HFF-Myc (cell line): ENCODE results near the gene TAS1R2.

Source experiments
- DNase-seq: peaks from one replicate; pipeline ENCODE4 v3.0.0-alpha.2; 2011; ENCODE audit warnings: low read depth; ENCODE audit errors: extremely low read depth
- H3K4me3 ChIP-seq: replicated peaks from 2 replicates; pipeline ENCODE4 v1.5.1; 2011; ENCODE audit warnings: low read depth, mild to moderate bottlenecking, control low read depth, low read length
- CTCF ChIP-seq: IDR thresholded peaks from 2 replicates; pipeline ENCODE4 v1.5.1; 2012; ENCODE audit warnings: mild to moderate bottlenecking, low read depth, low read length, control low read depth; ENCODE audit errors: missing control alignments

The TAS1R2 gene

GRCh38 chr1:18798946-18799345, 60.5 kb downstream of the TAS1R2 start:
- no peak for DNase-seq
- TF ChIP-seq CTCF = no peak
- H3K4me3 ChIP-seq = no peak overlapping the region

GRCh38 chr1:18798533-18798932, 60.9 kb downstream of the TAS1R2 start:
- TF ChIP-seq CTCF = no peak
- no peak for DNase-seq
- H3K4me3 ChIP-seq = no peak overlapping the region

GRCh38 chr1:18796950-18797349, 62.5 kb downstream of the TAS1R2 start:
- no peak for TF ChIP-seq CTCF
- no peak overlapping the region for H3K4me3 ChIP-seq
- no peak for DNase-seq

GRCh38 chr1:18795002-18795689, 64.3 kb downstream of the TAS1R2 start:
- no peak for DNase-seq
- no peak overlapping the region for H3K4me3 ChIP-seq
- no peak for TF ChIP-seq CTCF

GRCh38 chr1:18794561-18794960, 64.9 kb downstream of the TAS1R2 start:
- no peak for DNase-seq
- TF ChIP-seq CTCF = no peak
- no peak overlapping the region for H3K4me3 ChIP-seq

- no peak overlapping the region for H3K4me3 ChIP-seq
- TF ChIP-seq CTCF = no peak
- no peak for DNase-seq
Measured at GRCh38 chr1:18794051-18794450, 65.4 kb downstream of the TAS1R2 start.

GRCh38 chr1:18793164-18793563, 66.3 kb downstream of the TAS1R2 start:
- no peak overlapping the region for H3K4me3 ChIP-seq
- no peak for DNase-seq
- TF ChIP-seq CTCF = no peak
